ENCODE measurements around the gene HNRNPLL. TPM values are rescaled to one million over a fixed set of nuclear protein-coding genes. Genes with fewer than 3 reads are reported as not detected.

The HNRNPLL gene
- total and polyA plus RNA-seq, 2 of the 8 experiments (the other 6 are each of a cell fraction or from before 2014, with no cell fraction given) = 18.6 to 69.3 TPM

- TF ChIP-seq USF2 (IDR thresholded peaks at IDR 0.05; ENCODE audit: low read length) = no peak
- TF ChIP-seq SRF (IDR thresholded peaks at IDR 0.05; ENCODE audit: low read depth, low read length) = no peak
- TF ChIP-seq CREB1 (IDR thresholded peaks at IDR 0.05) = no peak
- no peak for TF ChIP-seq KDM1A (IDR thresholded peaks at IDR 0.05; ENCODE audit: borderline replicate concordance, low read length)
These were observed 31.2 kb upstream of the HNRNPLL start (continued) for GRCh38 chr2:38633895-38634294.

All from H1 (cell line).